OCI-LY7 (cell line): ENCODE results near the gene CATSPERZ. TPM values are rescaled to one million over a fixed set of nuclear protein-coding genes. Genes with fewer than 3 reads are reported as not detected.

ENCODE experiments used
- BruUV-seq: library from RNA; stranded (reverse); fragments of 400-500 nt; replicated peaks from 2 replicates; lab custom pipeline; 2021; lab: Mats Ljungman, UMichigan
- CTCF ChIA-PET: fragments of 300-600 bp; sonication (Branson Sonifier 250); formaldehyde crosslinking; loops from one replicate; lab custom pipeline; 2022; ENCODE audit warnings: antibody characterized with exemption; ENCODE audit not compliant: unreplicated experiment; lab: Charles Lee
- POLR2A ChIA-PET: fragments of 300-600 bp; sonication (Branson Sonifier 250); formaldehyde crosslinking; loops from one replicate; lab custom pipeline; 2022; ENCODE audit warnings: antibody characterized with exemption; lab: Charles Lee
- DNase-seq: peaks from one replicate; pipeline ENCODE4 v3.0.0-alpha.2; 2015; ENCODE audit warnings: low spot score
- H2AFZ ChIP-seq: fragments of 200-600 bp; sonication (generic), shearing (Covaris generic); 2 replicates; pipeline ENCODE4 v1.6.1; 2014; ENCODE audit warnings: mild to moderate bottlenecking, antibody characterized with exemption, low read length, moderate library complexity
- H3K27ac ChIP-seq: fragments of 200-600 bp; sonication (generic); 2 replicates; pipeline ENCODE4 v1.5.1; 2014; ENCODE audit warnings: mixed run types, low read depth, mild to moderate bottlenecking, moderate library complexity, low read length, inconsistent platforms; ENCODE audit not compliant: poor library complexity, severe bottlenecking
- H3K36me3 ChIP-seq: fragments of 200-600 bp; sonication (generic); 2 replicates; pipeline ENCODE4 v1.6.1; 2014; ENCODE audit warnings: mild to moderate bottlenecking, antibody characterized with exemption, low read length, moderate library complexity, mixed read lengths; ENCODE audit not compliant: insufficient read depth
- H3K4me1 ChIP-seq: fragments of 200-600 bp; sonication (generic); 2 replicates; pipeline ENCODE4 v1.5.1; 2014; ENCODE audit warnings: mild to moderate bottlenecking, low read length; ENCODE audit not compliant: insufficient read depth, poor library complexity, severe bottlenecking
- H3K4me2 ChIP-seq: fragments of 200-600 bp; sonication (generic); 2 replicates; pipeline ENCODE4 v1.6.1; 2014; ENCODE audit warnings: mild to moderate bottlenecking, low read length
- H3K4me3 ChIP-seq: fragments of 200-600 bp; sonication (generic); 2 replicates; pipeline ENCODE4 v1.5.1; 2014; ENCODE audit warnings: mild to moderate bottlenecking, low read depth, low read length; ENCODE audit not compliant: poor library complexity, severe bottlenecking
- H3K79me2 ChIP-seq: fragments of 200-600 bp; sonication (generic); 2 replicates; pipeline ENCODE4 v1.6.1; 2016; ENCODE audit warnings: low read depth, mild to moderate bottlenecking, low read length, moderate library complexity, mixed read lengths; ENCODE audit not compliant: insufficient read depth
- H3K9me2 ChIP-seq: fragments of 200-600 bp; sonication (generic); 2 replicates; pipeline ENCODE4 v1.6.1; 2016; ENCODE audit warnings: mild to moderate bottlenecking, low read length, mixed read lengths; ENCODE audit not compliant: insufficient read depth
- H3K9me3 ChIP-seq: fragments of 200-600 bp; sonication (generic); 2 replicates; pipeline ENCODE4 v1.6.1; 2014; ENCODE audit warnings: mild to moderate bottlenecking, mixed run types, low read length, mixed read lengths
- H4K20me1 ChIP-seq: fragments of 200-600 bp; sonication (generic); 2 replicates; pipeline ENCODE4 v1.6.1; 2014; ENCODE audit warnings: mild to moderate bottlenecking, antibody characterized with exemption, low read length, moderate library complexity, mixed read lengths; ENCODE audit not compliant: insufficient read depth
- CTCF ChIP-seq: fragments of 200-600 bp; sonication (generic); conservative IDR thresholded peaks from 2 replicates; pipeline ENCODE4 v1.5.1; 2014; ENCODE audit warnings: mild to moderate bottlenecking, antibody characterized with exemption, low read length, moderate library complexity, mixed read lengths
- EZH2phosphoT487 ChIP-seq: fragments of 200-600 bp; sonication (generic); IDR thresholded peaks from 2 replicates; pipeline ENCODE4 v1.6.1; 2018; ENCODE audit warnings: low read depth, borderline replicate concordance, mild to moderate bottlenecking, mixed run types, antibody characterized with exemption, low read length, moderate library complexity, mixed read lengths
- intact Hi-C: fragments of 100-400 bp; cut with micrococcal nuclease; formaldehyde crosslinking; loops from one replicate; pipeline ENCODE4 v1.10.0; 2022; ENCODE audit not compliant: unreplicated experiment
- total RNA-seq, 2 experiments: library from RNA; depleted of rRNA in 1 of 2; stranded (reverse); fragments of >200 nt in 1 of 2; shearing (Covaris generic) in 1 of 2; gene quantifications; 2 replicates each; pipeline ENCODE4 v1.2.3, GENCODE V29; 2014 to 2022

Gene CATSPERZ
- total RNA-seq, 2 experiments from 2014 or later = 0.38 TPM; not detected in 1

- CTCF ChIA-PET = interaction anchor here (1.4 kb wide), 1 partner anchor 46 kb away, joined by 3 read pairs; no protein-coding TSS in a partner anchor
- peak within 1 kb of the TSS; percentile 76 for H3K4me3 ChIP-seq
- peaks cover 1% of the 10 kb centered on the region; the same call in 1 of the 2 replicates for H3K79me2 ChIP-seq
- H2AFZ ChIP-seq = peak within 1 kb of the TSS; percentile 63; the same call in 1 of the 2 replicates
- H3K9me2 ChIP-seq = no peaks in the 10 kb centered on the region
- peak within 1 kb of the TSS; percentile 98 for H3K4me2 ChIP-seq
- H4K20me1 ChIP-seq = no peaks in the 10 kb centered on the region
- H3K27ac ChIP-seq = no peak within 1 kb of the TSS
- POLR2A ChIA-PET = no interaction called here
- intact Hi-C loops = loop anchor here (1.0 kb wide), 1 partner anchor 18 kb away; no protein-coding TSS in a partner anchor
- TF ChIP-seq EZH2phosphoT487 (no peak), CTCF (peak; percentile 80)
- no peaks in the 10 kb centered on the region for H3K9me3 ChIP-seq
- no TSS peak for BruUV-seq
- H3K4me1 ChIP-seq = peaks cover 55% of the 10 kb centered on the region
- DNase-seq = peak; percentile 70
- no peaks in the 10 kb centered on the region for H3K36me3 ChIP-seq
Observed at GRCh38 chr11:64251016-64251752, 49.0 kb upstream of the CATSPERZ start, which contains the start of gene PLCB3. PLCB3 (plus strand) TSS chr11:64251530; CDS start chr11:64251650, 120 bp downstream.

- H3K4me1 ChIP-seq = peaks cover 55% of the 10 kb centered on the region
- H3K9me2 ChIP-seq = no peaks in the 10 kb centered on the region
- H3K27ac ChIP-seq = no peak overlapping the region
- DNase-seq = no peak
- intact Hi-C loops = loop anchor here (1.0 kb wide), 1 partner anchor 18 kb away; no protein-coding TSS in a partner anchor
- peak overlapping the region; percentile 54; the same call in 1 of the 2 replicates for H2AFZ ChIP-seq
- peak overlapping the region; percentile 98 for H3K4me2 ChIP-seq
- H4K20me1 ChIP-seq = no peaks in the 10 kb centered on the region
- no TSS peak for BruUV-seq
- H3K4me3 ChIP-seq = peak overlapping the region; percentile 76
- H3K9me3 ChIP-seq = no peaks in the 10 kb centered on the region
- ChIA-PET CTCF (interaction anchor here (0.6 to 1.3 kb wide), 2 partner anchors 45 to 66 kb away, joined by 3 read pairs; partner anchors contain the start of gene TRMT112), POLR2A (no interaction called here)
- TF ChIP-seq EZH2phosphoT487 (no peak), CTCF (no peak)
- no peaks in the 10 kb centered on the region for H3K79me2 ChIP-seq
- no peaks in the 10 kb centered on the region for H3K36me3 ChIP-seq
Observed at GRCh38 chr11:64251753-64252002, 48.5 kb upstream of the CATSPERZ start.
